Thyroid gland (tissue), 4 donors: ENCODE data around the gene SLC4A7. TPM values are rescaled to one million over a fixed set of nuclear protein-coding genes. Genes with fewer than 3 reads are reported as not detected.

Experiments
- DNase-seq, 2 donors: peaks; one replicate each; pipeline ENCODE4 v3.0.0-alpha.2; 2019
- H3K27ac ChIP-seq, 3 donors: fragments of 200-600 bp; sonication (generic); 1 replicate in 2 of 3; 2 replicates in 1 of 3; pipeline ENCODE4 v1.5.1; 2016 to 2019; ENCODE audit warnings: mild to moderate bottlenecking in 1 of 3, moderate library complexity in 1 of 3
- H3K27me3 ChIP-seq: fragments of 200-600 bp; sonication (generic); one replicate; pipeline ENCODE4 v1.5.1; 2019
- H3K36me3 ChIP-seq, 2 donors: fragments of 200-600 bp; sonication (generic); one replicate each; pipeline ENCODE4 v1.5.1; 2016 to 2019
- H3K4me1 ChIP-seq, 2 donors: fragments of 200-600 bp; sonication (generic); one replicate each; pipeline ENCODE4 v1.5.1; 2017 to 2019
- H3K4me3 ChIP-seq, 3 donors: fragments of 200-600 bp; sonication (generic); replicated peaks in 1 of 3; 1 replicate in 2 of 3; 2 replicates in 1 of 3; pipeline ENCODE4 v1.5.1; 2016; ENCODE audit warnings: mild to moderate bottlenecking in 1 of 3
- H3K9me3 ChIP-seq: fragments of 200-600 bp; sonication (generic); one replicate; pipeline ENCODE4 v1.5.1; 2017
- CTCF ChIP-seq, 6 experiments: fragments of 200-600 bp in 3 of 6; fragments of 450-650 bp in 3 of 6; sonication (generic) in 3 of 6; IDR thresholded peaks; one replicate each; pipeline ENCODE4 v1.5.1; 2016 to 2019; ENCODE audit warnings: antibody characterized with exemption in 6 of 6, mild to moderate bottlenecking in 2 of 6, inconsistent platforms in 1 of 6, moderate library complexity in 1 of 6
- POLR2A ChIP-seq, 2 donors: fragments of 450-650 bp; IDR thresholded peaks; one replicate each; pipeline ENCODE4 v1.6.1; 2017; ENCODE audit warnings: antibody characterized with exemption in 2 of 2, mild to moderate bottlenecking in 2 of 2, moderate library complexity in 1 of 2
- WGBS, 2 donors: methylation state at CpG; one replicate each; pipeline ENCODE4 v1.1.5; 2017; 5-methylcytosine and 5-hydroxymethylcytosine counted together
- intact Hi-C: fragments of 100-400 bp; cut with DNase I; formaldehyde crosslinking; loops from one replicate; pipeline ENCODE4 v1.15.1; 2023
- total RNA-seq, 4 donors: library from RNA; depleted of rRNA; stranded (reverse); fragments of >200 nt; gene quantifications; one replicate each; pipeline ENCODE4 v1.2.3, GENCODE V29; 2016

The SLC4A7 gene
- total RNA-seq, 4 donors from 2014 or later = 22.0 to 47.6 (median 32.3) TPM

GRCh38 chr3:27503526-27503925 is 19.3 kb upstream of the SLC4A7 start:
- H3K4me3 ChIP-seq = no peak overlapping the region
- H3K9me3 ChIP-seq = no peaks in the 10 kb centered on the region
- intact Hi-C loops = no loop called here
- H3K36me3 ChIP-seq = no peaks in the 10 kb centered on the region
- H3K4me1 ChIP-seq = peaks cover 14 to 16% of the 10 kb centered on the region in 2 donors
- DNase-seq = no peak
- 79 to 85% methylated on average over 5 of the region's 5 CpGs for WGBS, 2 donors
- no peak overlapping the region for H3K27ac ChIP-seq
- no peaks in the 10 kb centered on the region for H3K27me3 ChIP-seq
- TF ChIP-seq CTCF (IDR thresholded peaks at IDR 0.05) (no peak), POLR2A (IDR thresholded peaks at IDR 0.05) (no peak)

GRCh38 chr3:27501759-27502158 is 17.6 kb upstream of the SLC4A7 start:
- no peak for DNase-seq
- intact Hi-C loops = no loop called here
- H3K27me3 ChIP-seq = no peaks in the 10 kb centered on the region
- H3K27ac ChIP-seq = no peak overlapping the region
- H3K9me3 ChIP-seq = no peaks in the 10 kb centered on the region
- H3K36me3 ChIP-seq = no peaks in the 10 kb centered on the region
- 95 to 98% methylated on average over 3 of the region's 3 CpGs for WGBS, 2 donors
- no peak overlapping the region for H3K4me3 ChIP-seq
- no peak for TF ChIP-seq CTCF (IDR thresholded peaks at IDR 0.05)
- no peak for TF ChIP-seq POLR2A (IDR thresholded peaks at IDR 0.05)
- H3K4me1 ChIP-seq = peaks cover 14 to 16% of the 10 kb centered on the region in 2 donors

GRCh38 chr3:27500986-27501385 is 16.8 kb upstream of the SLC4A7 start:
- Histone ChIP-seq H3K27ac (no peak overlapping the region), H3K4me3 (no peak overlapping the region), H3K36me3 (no peaks in the 10 kb centered on the region), H3K9me3 (no peaks in the 10 kb centered on the region), H3K27me3 (no peaks in the 10 kb centered on the region), H3K4me1 (peaks cover 14 to 16% of the 10 kb centered on the region in 2 donors)
- no peak for TF ChIP-seq POLR2A (IDR thresholded peaks at IDR 0.05)
- TF ChIP-seq CTCF (IDR thresholded peaks at IDR 0.05) = no peak
- no peak for DNase-seq
- intact Hi-C loops = no loop called here

- intact Hi-C loops = no loop called here
- DNase-seq = no peak
- WGBS, 2 donors = 81% methylated on average over 1 of the region's 1 CpG
- Histone ChIP-seq H3K4me3 (no peak overlapping the region), H3K36me3 (no peaks in the 10 kb centered on the region), H3K27ac (no peak overlapping the region), H3K4me1 (peaks cover 11% of the 10 kb centered on the region in 2 donors), H3K9me3 (no peaks in the 10 kb centered on the region), H3K27me3 (no peaks in the 10 kb centered on the region)
- no peak for TF ChIP-seq CTCF (IDR thresholded peaks at IDR 0.05)
- TF ChIP-seq POLR2A (IDR thresholded peaks at IDR 0.05) = no peak
These were observed 15.9 kb upstream of the SLC4A7 start for GRCh38 chr3:27500035-27500434.

GRCh38 chr3:27494784-27495183 is 10.6 kb upstream of the SLC4A7 start:
- H3K27me3 ChIP-seq = no peaks in the 10 kb centered on the region
- TF ChIP-seq CTCF (IDR thresholded peaks at IDR 0.05) = no peak
- TF ChIP-seq POLR2A (IDR thresholded peaks at IDR 0.05) = no peak
- H3K36me3 ChIP-seq = no peaks in the 10 kb centered on the region
- no peak overlapping the region for H3K27ac ChIP-seq
- H3K4me1 ChIP-seq = peaks cover 0 to 3% of the 10 kb centered on the region in 2 donors
- DNase-seq = no peak
- intact Hi-C loops = no loop called here
- no peaks in the 10 kb centered on the region for H3K9me3 ChIP-seq
- no peak overlapping the region for H3K4me3 ChIP-seq
